A549 (cell line): ENCODE measurements around the gene TMEM235. TPM values are rescaled to one million over a fixed set of nuclear protein-coding genes. Genes with fewer than 3 reads are reported as not detected.

Source experiments
- ATAC-seq, 2 experiments: fragments of 200-7000 bp in 1 of 2; fragments of >200 bp in 1 of 2; cut with Nextera tagmentation in 1 of 2; cut with Tn5 transposase in 1 of 2; 3 replicates each; pipeline versions ENCODE4 v1.8.0 to v1.9.1; 2018 to 2020; ENCODE audit warnings: mild to moderate bottlenecking in 1 of 2, moderate library complexity in 1 of 2
- CTCF ChIA-PET: fragments of 300-600 bp; sonication (Branson Sonifier 250); formaldehyde crosslinking; extraction: SDS; loops from one replicate; lab custom pipeline; 2021; ENCODE audit warnings: antibody characterized with exemption, inconsistent platforms; lab: Yijun Ruan, JAX
- POLR2A ChIA-PET: fragments of 350-600 bp; formaldehyde crosslinking; extraction: SDS; loops from one replicate; lab custom pipeline; 2021; ENCODE audit warnings: antibody characterized with exemption, inconsistent platforms; lab: Yijun Ruan, JAX
- DNase-seq, 2 experiments: peaks; one replicate each; pipeline versions ENCODE4 v3.0.0 to v3.0.0-alpha.2; 2011 to 2016; ENCODE audit warnings: low read depth in 1 of 2, low spot score in 1 of 2
- FAIRE-seq: peaks from 2 replicates; lab custom pipeline; 2011; peaks lifted over from hg19 to GRCh38; lab: Jason Lieb, UNC
- H3K27ac ChIP-seq, 2 experiments: fragments of >200 bp; sonication (Bioruptor Twin); formaldehyde crosslinking; 3 replicates each; pipeline ENCODE4 v1.5.1; 2016 to 2017
- H3K4me1 ChIP-seq: fragments of >200 bp; sonication (Bioruptor Twin); formaldehyde crosslinking; 3 replicates; pipeline ENCODE4 v1.6.1; 2016
- H3K4me2 ChIP-seq: fragments of >200 bp; sonication (Bioruptor Twin); formaldehyde crosslinking; 3 replicates; pipeline ENCODE4 v1.6.1; 2016
- H3K4me3 ChIP-seq: fragments of >200 bp; sonication (Bioruptor Twin); formaldehyde crosslinking; 3 replicates; pipeline ENCODE4 v1.5.1; 2016
- H3K9me3 ChIP-seq: fragments of >200 bp; sonication (Bioruptor Twin); formaldehyde crosslinking; 3 replicates; pipeline ENCODE4 v1.6.1; 2016
- BHLHE40 ChIP-seq: IDR thresholded peaks from 2 replicates; pipeline ENCODE4 v1.6.1; 2012; ENCODE audit warnings: low read depth, low read length, inconsistent platforms
- CHD2 ChIP-seq: fragments of 150-350 bp; IDR thresholded peaks from 2 replicates; pipeline ENCODE4 v1.6.1; 2014; ENCODE audit warnings: low read length; ENCODE audit not compliant: partially characterized antibody
- CTCF ChIP-seq: fragments of >200 bp; sonication (Bioruptor Twin); formaldehyde crosslinking; IDR thresholded peaks from 3 replicates; pipeline ENCODE4 v1.5.1; 2016
- EHMT2 ChIP-seq: fragments of 200-600 bp; sonication (generic); IDR thresholded peaks from 2 replicates; pipeline ENCODE4 v1.6.1; 2016; ENCODE audit warnings: antibody characterized with exemption, low read depth, mild to moderate bottlenecking, moderate library complexity
- FOSL2 ChIP-seq, 2 experiments: fragments of 450-650 bp in 1 of 2; fragments of >200 bp in 1 of 2; sonication (Bioruptor Twin) in 1 of 2; formaldehyde crosslinking; IDR thresholded peaks; 2 replicates each; pipeline versions ENCODE4 v1.5.0 to v1.6.1; 2016 to 2020; ENCODE audit warnings: mild to moderate bottlenecking in 1 of 2, moderate library complexity in 1 of 2
- HOXB5 ChIP-seq: fragments of 250-450 bp; sonication (Bioruptor Pico); IDR thresholded peaks from 2 replicates; pipeline ENCODE4 v1.5.0; 2020; ENCODE audit warnings: mild to moderate bottlenecking, moderate library complexity
- JUNB ChIP-seq: fragments of >200 bp; sonication (Bioruptor Twin); formaldehyde crosslinking; IDR thresholded peaks from 2 replicates; pipeline ENCODE4 v1.6.1; 2016
- MYC ChIP-seq: IDR thresholded peaks from 2 replicates; pipeline ENCODE4 v1.6.1; 2012; ENCODE audit warnings: mild to moderate bottlenecking, inconsistent platforms, low read length, improper control_type of control experiment, borderline replicate concordance
- NPAS2 ChIP-seq: fragments of 250-450 bp; sonication (Bioruptor Pico); IDR thresholded peaks from 2 replicates; pipeline ENCODE4 v1.8.0; 2022; ENCODE audit warnings: mild to moderate bottlenecking, moderate library complexity, borderline replicate concordance
- NR3C1 ChIP-seq: fragments of >200 bp; sonication (Bioruptor Twin); formaldehyde crosslinking; IDR thresholded peaks from 3 replicates; pipeline ENCODE4 v1.6.1; 2017
- POLR2A ChIP-seq: IDR thresholded peaks from 2 replicates; pipeline ENCODE4 v1.6.1; 2012; ENCODE audit warnings: mild to moderate bottlenecking, low read length
- RAD21 ChIP-seq, 2 experiments: fragments of >200 bp in 1 of 2; sonication (Bioruptor Twin) in 1 of 2; formaldehyde crosslinking in 1 of 2; IDR thresholded peaks in 1 of 2; conservative IDR thresholded peaks in 1 of 2; 2 replicates in 1 of 2; 3 replicates in 1 of 2; pipeline ENCODE4 v1.6.1; 2012 to 2018; ENCODE audit warnings: inconsistent platforms in 1 of 2
- RARB ChIP-seq: fragments of 250-450 bp; sonication (Bioruptor Pico); IDR thresholded peaks from 2 replicates; pipeline ENCODE4 v1.8.0; 2021; ENCODE audit warnings: mild to moderate bottlenecking, moderate library complexity
- RCOR1 ChIP-seq: fragments of 150-350 bp; IDR thresholded peaks from 2 replicates; pipeline ENCODE4 v1.6.1; 2014; ENCODE audit warnings: antibody characterized with exemption, low read length, low read depth
- REST ChIP-seq: fragments of 200-600 bp; sonication (generic); IDR thresholded peaks from 2 replicates; pipeline ENCODE4 v1.6.1; 2016; ENCODE audit warnings: antibody characterized with exemption, mild to moderate bottlenecking, moderate library complexity
- RFX5 ChIP-seq: fragments of 450-650 bp; IDR thresholded peaks from 2 replicates; pipeline ENCODE4 v1.7.1; 2014; ENCODE audit warnings: antibody characterized with exemption, mild to moderate bottlenecking, moderate library complexity
- SMC3 ChIP-seq: fragments of >200 bp; sonication (Bioruptor Twin); formaldehyde crosslinking; IDR thresholded peaks from 3 replicates; pipeline ENCODE4 v1.6.1; 2018; ENCODE audit warnings: inconsistent platforms
- TFCP2L1 ChIP-seq: fragments of 250-450 bp; sonication (Bioruptor Pico); IDR thresholded peaks from 2 replicates; pipeline ENCODE4 v1.5.0; 2021; ENCODE audit warnings: mild to moderate bottlenecking
- TP53 ChIP-seq: fragments of 250-450 bp; sonication (Bioruptor Pico); IDR thresholded peaks from 2 replicates; pipeline ENCODE4 v1.5.0; 2021; ENCODE audit warnings: mild to moderate bottlenecking, moderate library complexity
- USF2 ChIP-seq: fragments of 450-650 bp; IDR thresholded peaks from 2 replicates; pipeline ENCODE4 v1.6.1; 2014; ENCODE audit warnings: antibody characterized with exemption
- ZC3H11A ChIP-seq: fragments of 450-650 bp; IDR thresholded peaks from 2 replicates; pipeline ENCODE4 v1.6.1; 2014; ENCODE audit warnings: antibody characterized with exemption, mild to moderate bottlenecking
- ZSCAN20 ChIP-seq: fragments of 250-450 bp; sonication (Bioruptor Pico); IDR thresholded peaks from 2 replicates; pipeline ENCODE4 v1.8.0; 2022; ENCODE audit warnings: mild to moderate bottlenecking, moderate library complexity
- WGBS: methylation state at CpG from one replicate; pipeline ENCODE4 v1.1.6; 2017; ENCODE audit errors: missing lambda C conversion rate; 5-methylcytosine and 5-hydroxymethylcytosine counted together
- polyA plus RNA-seq, 4 experiments: library from polyadenylated mRNA; depleted of rRNA in 3 of 4; stranded (reverse); fragments of >200 nt; fragmentation: RNase III in 1 of 4; extraction: RNeasy Plus Mini Kit Qiagen cat#74134 plus additional on column Dnase treatment in 1 of 4; gene quantifications; 2 replicates in 3 of 4; 3 replicates in 1 of 4; pipeline ENCODE4 v1.2.3, GENCODE V29; 2011 to 2017
- TF ChIP-seq, protein P1 (sequence below): IDR thresholded peaks from 2 replicates; pipeline ENCODE4 v1.6.1; 2012
- TF ChIP-seq, protein P2 (sequence below): fragments of >200 bp; sonication (Bioruptor Twin); formaldehyde crosslinking; IDR thresholded peaks from 3 replicates; pipeline ENCODE4 v1.6.1; 2016
- TF ChIP-seq, protein P3 (sequence below): IDR thresholded peaks from 2 replicates; pipeline ENCODE4 v1.6.1; 2012
- TF ChIP-seq, protein P4 (sequence below): IDR thresholded peaks from 2 replicates; pipeline ENCODE4 v1.6.1; 2012; ENCODE audit warnings: low read depth, borderline replicate concordance
- TF ChIP-seq, protein P5 (sequence below): fragments of 250-450 bp; sonication (Bioruptor Pico); IDR thresholded peaks from 2 replicates; pipeline ENCODE4 v1.5.0; 2021; ENCODE audit warnings: mild to moderate bottlenecking, moderate library complexity, borderline replicate concordance
- TF ChIP-seq, protein P6 (sequence below): fragments of >200 bp; sonication (Bioruptor Twin); formaldehyde crosslinking; IDR thresholded peaks from 2 replicates; pipeline ENCODE4 v1.6.1; 2016

The TMEM235 gene
- polyA plus RNA-seq, 2 of the 4 experiments (the other 2 are of a cell fraction), result not detected

DNA sequence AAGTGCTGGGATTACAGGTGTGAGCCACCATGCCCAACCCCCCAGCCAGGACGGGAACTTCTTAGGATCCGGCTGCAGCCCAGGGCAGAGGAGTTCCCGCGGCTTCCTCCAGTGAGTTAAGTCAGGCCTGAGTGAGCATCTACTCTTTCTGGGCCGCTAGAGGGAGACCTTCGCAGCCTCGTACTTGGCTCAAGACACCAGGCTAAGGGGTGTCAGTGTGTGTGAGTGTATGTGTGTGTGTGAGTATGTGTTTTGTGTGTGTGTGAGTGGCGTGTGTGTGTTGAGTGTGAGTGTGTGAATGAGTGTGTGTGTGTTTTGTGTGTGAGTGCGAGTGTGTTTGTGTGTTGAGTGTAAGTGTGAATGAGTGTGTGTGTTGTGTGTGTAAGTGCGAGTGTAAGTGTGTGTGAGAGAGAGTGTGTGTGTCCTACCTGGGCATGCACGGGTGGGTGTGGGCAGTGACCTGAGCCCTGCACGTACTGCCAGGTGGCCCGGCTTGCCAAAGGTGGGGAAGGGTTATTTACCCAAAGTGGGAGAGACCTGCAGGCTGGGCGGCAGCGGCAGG, 58.5 kb downstream of the TMEM235 start:
- DNase-seq, result peak; percentile 85 to 94
- Histone ChIP-seq H3K4me1 (peaks cover 4% of the 10 kb centered on the region; the same call in 2 of the 3 replicates), H3K27ac (peak overlapping the region in 1 of 2 experiments; percentile 59; a peak in 2 of 6 replicates), H3K9me3 (no peaks in the 10 kb centered on the region), H3K4me2 (0 out of 3 replicates have a peak overlapping the region, but pooled peaks have one; percentile 15), H3K4me3 (no peak overlapping the region)
- peak; percentile 98 for FAIRE-seq
- ChIA-PET CTCF (interaction anchor here (0.6 to 17.2 kb wide), 36 partner anchors 8 to 419 kb away, joined by 3 to 249 read pairs (median 4); partner anchors contain the start of genes PGS1 and SOCS3), POLR2A (no interaction called here)
- WGBS, result 26% methylated on average over 13 of the region's 15 CpGs
- ATAC-seq, result peak; percentile 96 to 98
- TF ChIP-seq, protein P1, sequence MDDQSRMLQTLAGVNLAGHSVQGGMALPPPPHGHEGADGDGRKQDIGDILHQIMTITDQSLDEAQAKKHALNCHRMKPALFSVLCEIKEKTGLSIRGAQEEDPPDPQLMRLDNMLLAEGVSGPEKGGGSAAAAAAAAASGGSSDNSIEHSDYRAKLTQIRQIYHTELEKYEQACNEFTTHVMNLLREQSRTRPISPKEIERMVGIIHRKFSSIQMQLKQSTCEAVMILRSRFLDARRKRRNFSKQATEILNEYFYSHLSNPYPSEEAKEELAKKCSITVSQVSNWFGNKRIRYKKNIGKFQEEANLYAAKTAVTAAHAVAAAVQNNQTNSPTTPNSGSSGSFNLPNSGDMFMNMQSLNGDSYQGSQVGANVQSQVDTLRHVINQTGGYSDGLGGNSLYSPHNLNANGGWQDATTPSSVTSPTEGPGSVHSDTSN, result no peak
- TF ChIP-seq HOXB5, result no peak
- TF ChIP-seq RCOR1, result no peak
- TF ChIP-seq RFX5, result no peak
- TF ChIP-seq TFCP2L1, result no peak
- TF ChIP-seq JUNB, result no peak
- TF ChIP-seq BHLHE40, result no peak
- TF ChIP-seq, protein P2, sequence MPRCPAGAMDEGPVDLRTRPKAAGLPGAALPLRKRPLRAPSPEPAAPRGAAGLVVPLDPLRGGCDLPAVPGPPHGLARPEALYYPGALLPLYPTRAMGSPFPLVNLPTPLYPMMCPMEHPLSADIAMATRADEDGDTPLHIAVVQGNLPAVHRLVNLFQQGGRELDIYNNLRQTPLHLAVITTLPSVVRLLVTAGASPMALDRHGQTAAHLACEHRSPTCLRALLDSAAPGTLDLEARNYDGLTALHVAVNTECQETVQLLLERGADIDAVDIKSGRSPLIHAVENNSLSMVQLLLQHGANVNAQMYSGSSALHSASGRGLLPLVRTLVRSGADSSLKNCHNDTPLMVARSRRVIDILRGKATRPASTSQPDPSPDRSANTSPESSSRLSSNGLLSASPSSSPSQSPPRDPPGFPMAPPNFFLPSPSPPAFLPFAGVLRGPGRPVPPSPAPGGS, result no peak
- no peak for TF ChIP-seq EHMT2
- TF ChIP-seq ZSCAN20, result no peak
- no peak for TF ChIP-seq CHD2
- TF ChIP-seq, protein P3, sequence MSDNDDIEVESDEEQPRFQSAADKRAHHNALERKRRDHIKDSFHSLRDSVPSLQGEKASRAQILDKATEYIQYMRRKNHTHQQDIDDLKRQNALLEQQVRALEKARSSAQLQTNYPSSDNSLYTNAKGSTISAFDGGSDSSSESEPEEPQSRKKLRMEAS, result peak; percentile 41; the same call in 1 of the 2 replicates
- no peak for TF ChIP-seq NPAS2
- TF ChIP-seq, protein P4, sequence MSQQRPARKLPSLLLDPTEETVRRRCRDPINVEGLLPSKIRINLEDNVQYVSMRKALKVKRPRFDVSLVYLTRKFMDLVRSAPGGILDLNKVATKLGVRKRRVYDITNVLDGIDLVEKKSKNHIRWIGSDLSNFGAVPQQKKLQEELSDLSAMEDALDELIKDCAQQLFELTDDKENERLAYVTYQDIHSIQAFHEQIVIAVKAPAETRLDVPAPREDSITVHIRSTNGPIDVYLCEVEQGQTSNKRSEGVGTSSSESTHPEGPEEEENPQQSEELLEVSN, result no peak
- TF ChIP-seq POLR2A, result no peak
- peak; percentile 90 to 96 for TF ChIP-seq RAD21 (conservative IDR thresholded peaks at IDR 0.05 in 1 of 2, IDR thresholded peaks at IDR 0.05 in 1 of 2)
- peak; percentile 94 for TF ChIP-seq SMC3
- TF ChIP-seq, protein P5, sequence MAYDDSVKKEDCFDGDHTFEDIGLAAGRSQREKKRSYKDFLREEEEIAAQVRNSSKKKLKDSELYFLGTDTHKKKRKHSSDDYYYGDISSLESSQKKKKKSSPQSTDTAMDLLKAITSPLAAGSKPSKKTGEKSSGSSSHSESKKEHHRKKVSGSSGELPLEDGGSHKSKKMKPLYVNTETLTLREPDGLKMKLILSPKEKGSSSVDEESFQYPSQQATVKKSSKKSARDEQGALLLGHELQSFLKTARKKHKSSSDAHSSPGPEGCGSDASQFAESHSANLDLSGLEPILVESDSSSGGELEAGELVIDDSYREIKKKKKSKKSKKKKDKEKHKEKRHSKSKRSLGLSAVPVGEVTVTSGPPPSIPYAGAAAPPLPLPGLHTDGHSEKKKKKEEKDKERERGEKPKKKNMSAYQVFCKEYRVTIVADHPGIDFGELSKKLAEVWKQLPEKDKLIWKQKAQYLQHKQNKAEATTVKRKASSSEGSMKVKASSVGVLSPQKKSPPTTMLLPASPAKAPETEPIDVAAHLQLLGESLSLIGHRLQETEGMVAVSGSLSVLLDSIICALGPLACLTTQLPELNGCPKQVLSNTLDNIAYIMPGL, result no peak
- no peak for TF ChIP-seq ZC3H11A
- no peak for TF ChIP-seq REST
- no peak for TF ChIP-seq MYC
- TF ChIP-seq, protein P6, sequence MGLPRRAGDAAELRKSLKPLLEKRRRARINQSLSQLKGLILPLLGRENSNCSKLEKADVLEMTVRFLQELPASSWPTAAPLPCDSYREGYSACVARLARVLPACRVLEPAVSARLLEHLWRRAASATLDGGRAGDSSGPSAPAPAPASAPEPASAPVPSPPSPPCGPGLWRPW, result no peak
- TF ChIP-seq CTCF, result peak; percentile 85
- TF ChIP-seq RARB, result no peak
- TF ChIP-seq USF2, result no peak
- no peak for TF ChIP-seq FOSL2 (IDR thresholded peaks at IDR 0.05)
- TF ChIP-seq FOSL2 (CRISPR knock-in tag; IDR thresholded peaks at IDR 0.05), result peak; percentile 41
- TF ChIP-seq NR3C1, result no peak
- no peak for TF ChIP-seq TP53 (CRISPR knock-in tag)
